ENCODE measurements around the gene ZC3H7A. TPM values are rescaled to one million over a fixed set of nuclear protein-coding genes. Genes with fewer than 3 reads are reported as not detected.
A peak's percentile ranks its signal among the peaks of the same experiment; 100 is the strongest.
"Not testable (repeated sequence)": the region's sequence is repeated elsewhere in the genome, so short reads cannot be mapped to it uniquely, and the experiment has no call there.

ZC3H7A gene
- total RNA-seq, 1 experiment from 2014 or later = 19.7 TPM

DNA sequence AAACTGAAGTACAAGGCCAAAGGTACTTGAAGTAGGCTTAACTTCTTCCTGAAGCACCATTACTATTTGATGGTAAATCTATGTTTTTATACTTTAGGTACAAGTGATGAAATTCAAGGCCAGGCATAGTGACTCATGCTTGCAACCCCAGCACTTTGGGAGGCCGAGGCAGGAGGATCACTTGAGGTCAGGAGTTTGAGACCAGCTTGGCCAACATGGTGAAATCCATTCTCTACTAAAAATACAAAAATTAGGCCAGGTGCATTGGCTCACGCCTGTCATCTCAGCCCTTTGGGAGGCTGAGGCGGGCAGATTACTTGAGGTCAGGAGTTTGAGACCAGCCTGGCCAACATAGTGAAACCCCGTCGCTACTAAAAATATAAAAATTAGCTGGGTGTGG is 26.6 kb upstream of the ZC3H7A start:
- H3K27me3 ChIP-seq (ENCODE audit: control insufficient read depth, insufficient read depth, low read length); H3K4me3 ChIP-seq (ENCODE audit: insufficient read depth, low read depth, low read length); H3K36me3 ChIP-seq (replicated peaks; ENCODE audit: control insufficient read depth, insufficient read depth, low read length); DNase-seq: not testable (repeated sequence)

DNA sequence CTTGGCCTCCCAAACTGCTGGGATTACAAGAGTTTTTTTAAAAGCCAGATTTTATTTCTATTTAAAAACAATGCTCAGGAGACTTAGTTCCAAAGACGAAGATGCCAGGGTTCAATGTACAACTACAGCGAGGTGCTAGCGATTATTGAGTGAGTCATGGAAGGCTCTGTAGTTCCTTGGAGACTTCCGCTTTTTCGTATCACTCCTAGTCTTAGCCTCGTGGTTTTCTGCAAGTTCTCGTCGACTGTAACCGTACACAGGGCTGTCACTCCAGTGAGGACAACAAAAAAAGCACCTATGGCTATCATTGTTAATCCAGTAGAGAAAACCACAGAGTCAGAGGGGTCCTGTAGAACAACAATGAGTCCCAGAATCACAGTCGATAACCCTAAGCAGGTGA is 22.7 kb upstream of the ZC3H7A start:
- Histone ChIP-seq H3K4me3 (ENCODE audit: insufficient read depth, low read depth, low read length) (no peak overlapping the region), H3K27me3 (ENCODE audit: control insufficient read depth, insufficient read depth, low read length) (no peaks in the 10 kb centered on the region), H3K36me3 (replicated peaks; ENCODE audit: control insufficient read depth, insufficient read depth, low read length) (no peaks in the 10 kb centered on the region)
- no peak for DNase-seq

DNA sequence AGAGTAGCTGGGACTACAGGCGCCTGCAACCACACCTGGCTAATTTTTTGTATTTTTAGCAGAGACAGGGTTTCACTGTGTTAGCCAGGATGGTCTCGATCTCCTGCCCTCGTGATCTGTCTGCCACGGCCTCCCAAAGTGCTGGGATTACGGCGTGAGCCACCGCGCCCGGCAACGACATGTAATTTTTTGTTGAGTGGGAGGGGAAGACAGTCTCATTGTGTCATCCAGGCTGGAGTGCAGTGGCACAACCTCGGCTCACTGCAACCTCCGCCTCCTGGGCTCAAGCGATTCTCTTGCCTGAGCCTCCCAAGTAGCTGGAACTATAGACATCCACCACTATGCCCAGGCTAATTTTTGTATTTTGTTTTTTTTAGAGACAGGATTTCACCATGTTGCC is 21.9 kb upstream of the ZC3H7A start:
- H3K36me3 ChIP-seq (replicated peaks; ENCODE audit: control insufficient read depth, insufficient read depth, low read length); DNase-seq; H3K27me3 ChIP-seq (ENCODE audit: control insufficient read depth, insufficient read depth, low read length); H3K4me3 ChIP-seq (ENCODE audit: insufficient read depth, low read depth, low read length): not testable (repeated sequence)

DNA sequence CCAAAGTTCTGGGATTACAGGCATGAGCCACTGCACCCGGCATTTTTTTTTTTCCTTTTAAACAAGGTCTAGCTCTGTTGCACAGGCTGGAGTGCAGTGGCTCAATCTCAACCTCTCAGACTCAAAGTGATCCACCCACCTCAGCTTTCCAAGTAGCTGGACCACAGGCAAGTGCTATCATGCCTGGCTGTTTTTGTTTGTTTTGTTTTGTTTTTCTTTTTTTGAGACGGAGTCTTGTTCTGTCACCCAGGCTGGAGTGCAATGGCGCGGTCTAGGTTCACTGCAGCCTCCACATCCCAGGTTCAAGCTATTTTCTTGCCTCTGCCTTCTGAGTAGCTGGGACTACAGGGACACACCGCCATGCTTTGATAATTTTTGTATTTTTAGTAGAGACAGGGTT is 19.1 kb upstream of the ZC3H7A start:
- no peak for DNase-seq
- H3K36me3 ChIP-seq (replicated peaks; ENCODE audit: control insufficient read depth, insufficient read depth, low read length) = no peaks in the 10 kb centered on the region
- H3K27me3 ChIP-seq (ENCODE audit: control insufficient read depth, insufficient read depth, low read length) = no peaks in the 10 kb centered on the region
- H3K4me3 ChIP-seq (ENCODE audit: insufficient read depth, low read depth, low read length) = no peak overlapping the region

DNA sequence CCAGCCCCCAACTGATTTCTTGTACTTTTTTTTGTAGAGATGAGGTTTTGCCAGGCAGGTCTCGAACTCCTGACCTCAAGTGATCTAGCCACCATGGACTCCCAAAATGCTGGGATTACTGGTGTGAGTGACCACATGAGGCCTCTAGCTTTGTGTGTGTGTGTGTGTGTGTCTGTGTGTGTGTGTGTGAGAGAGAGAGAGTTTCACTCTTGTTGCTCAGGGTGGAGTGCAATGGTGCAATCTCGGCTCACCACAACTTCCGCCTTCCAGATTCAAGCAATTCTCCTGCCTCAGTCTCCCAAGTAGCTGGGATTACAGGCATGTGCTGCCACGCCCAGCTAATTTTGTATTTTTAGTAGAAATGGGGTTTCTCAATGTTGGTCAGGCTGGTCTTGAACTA is 17.7 kb upstream of the ZC3H7A start:
- not testable (repeated sequence) for H3K36me3 ChIP-seq (replicated peaks; ENCODE audit: control insufficient read depth, insufficient read depth, low read length); DNase-seq; H3K27me3 ChIP-seq (ENCODE audit: control insufficient read depth, insufficient read depth, low read length); H3K4me3 ChIP-seq (ENCODE audit: insufficient read depth, low read depth, low read length)

DNA sequence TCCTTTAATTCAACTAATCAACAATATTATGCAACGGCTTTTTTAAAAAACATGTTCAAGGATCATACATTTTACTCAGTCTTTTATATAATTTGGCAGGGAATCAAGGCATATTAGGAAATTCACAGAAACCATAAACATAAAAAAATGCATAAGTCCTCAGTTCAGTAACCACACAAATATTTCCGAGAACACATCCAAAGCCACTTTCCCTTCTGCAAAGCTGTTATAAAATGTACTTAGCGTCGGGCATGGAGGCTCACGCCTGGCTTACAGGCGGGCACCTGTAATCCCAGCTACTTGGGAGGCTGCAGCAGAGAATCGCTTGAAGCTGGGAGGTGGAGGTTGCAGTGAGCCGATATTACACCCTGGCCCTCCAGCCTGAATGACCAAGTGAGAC is 9.7 kb upstream of the ZC3H7A start:
- no peak for DNase-seq
- Histone ChIP-seq H3K36me3 (replicated peaks; ENCODE audit: control insufficient read depth, insufficient read depth, low read length) (no peaks in the 10 kb centered on the region), H3K27me3 (ENCODE audit: control insufficient read depth, insufficient read depth, low read length) (no peaks in the 10 kb centered on the region), H3K4me3 (ENCODE audit: insufficient read depth, low read depth, low read length) (no peak overlapping the region)

DNA sequence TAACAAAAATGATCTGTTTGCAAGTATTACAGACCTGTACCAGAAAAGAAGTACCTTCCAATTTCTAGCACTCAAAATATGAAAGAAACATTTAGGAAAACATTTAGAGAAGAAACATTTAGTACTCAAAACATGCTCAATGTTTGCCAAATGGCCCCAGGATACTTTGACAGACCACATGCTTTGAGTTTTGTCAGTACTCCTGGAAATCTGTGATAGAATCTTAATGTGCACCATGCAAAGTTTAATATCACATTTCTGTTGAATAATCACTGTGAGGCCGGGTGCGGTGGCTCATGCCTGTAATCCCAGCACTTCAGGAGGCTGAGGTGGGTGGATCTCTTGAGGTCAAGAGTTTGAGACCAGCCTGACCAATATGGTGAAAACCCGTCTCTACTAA is 8.5 kb upstream of the ZC3H7A start:
- Histone ChIP-seq H3K4me3 (ENCODE audit: insufficient read depth, low read depth, low read length) (no peak overlapping the region), H3K27me3 (ENCODE audit: control insufficient read depth, insufficient read depth, low read length) (no peaks in the 10 kb centered on the region), H3K36me3 (replicated peaks; ENCODE audit: control insufficient read depth, insufficient read depth, low read length) (no peaks in the 10 kb centered on the region)
- DNase-seq = no peak

DNA sequence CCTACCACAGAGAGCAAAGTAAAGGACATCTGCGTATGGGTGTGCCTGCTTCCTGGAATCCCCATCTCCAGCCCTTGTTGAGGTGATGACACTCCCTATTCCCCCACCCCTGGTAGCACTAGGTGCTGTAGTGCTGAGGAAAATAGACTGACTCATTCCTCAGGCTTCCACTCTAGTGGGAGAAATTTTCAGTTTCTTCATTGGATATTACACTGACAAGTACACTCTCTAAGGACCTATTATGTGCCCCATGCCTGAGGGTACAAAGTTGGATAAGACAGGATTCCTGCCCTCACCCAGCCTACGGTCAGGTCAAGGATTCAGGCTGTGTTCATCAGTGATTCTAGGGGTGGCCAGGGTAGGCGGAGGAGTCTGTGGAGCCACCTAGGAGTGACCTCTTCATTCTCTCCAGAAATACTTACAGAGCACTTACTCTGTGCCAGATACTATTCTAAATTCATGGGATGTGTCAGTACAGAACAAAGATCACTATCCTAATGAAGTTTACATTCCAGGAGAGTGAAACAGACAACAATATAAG is 4.5 kb upstream of the ZC3H7A start:
- Histone ChIP-seq H3K36me3 (replicated peaks; ENCODE audit: control insufficient read depth, insufficient read depth, low read length) (no peaks in the 10 kb centered on the region), H3K27me3 (ENCODE audit: control insufficient read depth, insufficient read depth, low read length) (no peaks in the 10 kb centered on the region), H3K4me3 (ENCODE audit: insufficient read depth, low read depth, low read length) (no peak overlapping the region)
- DNase-seq = no peak

DNA sequence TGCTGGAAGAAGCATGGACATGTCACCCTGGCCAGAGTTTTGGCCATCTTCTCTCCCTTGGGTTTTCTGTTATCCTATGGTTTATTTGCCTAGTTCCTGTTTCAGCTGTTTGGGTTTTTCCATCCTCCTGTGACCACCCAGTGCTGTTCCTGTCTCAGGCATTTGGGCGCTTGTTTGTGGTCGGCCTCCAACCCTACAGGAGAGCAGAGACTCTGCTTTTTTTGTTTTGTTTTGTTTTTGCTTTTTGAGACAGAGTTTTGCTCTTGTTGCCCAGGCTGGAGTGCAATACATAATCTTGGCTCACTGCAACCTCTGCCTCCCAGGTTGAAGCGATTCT is 3.3 kb upstream of the ZC3H7A start:
- no peak for DNase-seq
- Histone ChIP-seq H3K27me3 (ENCODE audit: control insufficient read depth, insufficient read depth, low read length) (no peaks in the 10 kb centered on the region), H3K4me3 (ENCODE audit: insufficient read depth, low read depth, low read length) (no peak overlapping the region), H3K36me3 (replicated peaks; ENCODE audit: control insufficient read depth, insufficient read depth, low read length) (no peaks in the 10 kb centered on the region)

DNA sequence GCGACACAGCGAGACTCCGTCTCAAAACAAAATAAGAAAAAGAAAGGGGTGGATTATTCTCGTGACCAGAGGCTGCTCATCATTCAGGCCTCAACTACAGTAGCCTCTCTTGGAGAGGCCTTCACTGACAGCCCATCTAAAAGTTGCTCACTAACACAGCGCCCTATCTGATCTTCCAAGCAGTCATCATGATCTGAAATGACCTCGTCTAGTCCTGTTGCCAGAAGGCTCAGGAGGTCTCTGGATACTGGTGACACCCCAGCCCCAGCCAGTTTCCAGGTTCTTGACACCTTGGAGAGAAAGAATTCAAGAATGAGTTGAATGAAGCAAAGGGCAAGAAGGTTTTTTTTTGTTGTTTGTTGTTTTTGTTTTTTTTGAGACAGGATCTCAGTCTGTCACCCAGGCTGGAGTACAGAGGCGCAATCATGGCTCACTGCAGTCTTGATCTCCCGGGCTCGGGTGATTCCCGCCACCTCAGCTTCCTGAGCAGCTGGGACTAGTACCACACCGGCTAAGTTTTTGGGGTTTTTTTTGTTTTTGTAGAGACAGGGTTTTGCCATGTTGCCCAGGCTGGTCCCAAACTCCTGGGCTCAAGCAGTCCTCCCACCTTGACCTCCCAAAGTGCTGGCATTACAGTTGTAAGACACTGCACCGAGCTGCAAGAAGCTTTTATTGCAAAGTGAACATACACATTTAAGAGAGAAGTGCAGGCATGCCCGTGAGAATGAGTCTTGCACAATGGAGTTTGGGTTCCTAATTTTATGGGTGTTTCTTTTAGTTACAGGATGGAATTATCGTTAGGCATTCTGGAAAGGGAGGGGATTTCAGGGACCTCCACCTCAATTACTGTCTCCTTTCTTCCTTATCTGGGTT is 2.7 kb upstream of the ZC3H7A start:
- no peaks in the 10 kb centered on the region for H3K27me3 ChIP-seq (ENCODE audit: control insufficient read depth, insufficient read depth, low read length)
- DNase-seq = no peak
- no peaks in the 10 kb centered on the region for H3K36me3 ChIP-seq (replicated peaks; ENCODE audit: control insufficient read depth, insufficient read depth, low read length)
- no peak overlapping the region for H3K4me3 ChIP-seq (ENCODE audit: insufficient read depth, low read depth, low read length)

DNA sequence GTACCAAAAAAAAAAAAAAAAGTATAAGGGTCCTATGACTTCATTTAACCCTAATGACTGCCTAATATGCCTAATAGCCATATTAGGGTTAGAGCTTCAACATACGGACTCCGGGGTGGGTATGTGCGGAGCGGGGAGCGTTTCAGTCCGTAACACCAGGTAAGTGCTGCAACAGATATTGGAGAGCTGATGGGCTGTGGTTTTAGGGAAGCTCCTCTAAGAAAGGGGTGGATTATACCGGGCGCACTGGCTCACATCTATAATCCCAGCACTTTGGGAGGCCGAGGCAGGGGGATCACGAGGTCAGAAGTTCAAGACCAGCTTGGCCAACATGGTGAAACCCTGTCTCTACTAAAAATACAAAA is 1.9 kb upstream of the ZC3H7A start:
- DNase-seq = no peak
- Histone ChIP-seq H3K27me3 (ENCODE audit: control insufficient read depth, insufficient read depth, low read length) (no peaks in the 10 kb centered on the region), H3K4me3 (ENCODE audit: insufficient read depth, low read depth, low read length) (no peak overlapping the region), H3K36me3 (replicated peaks; ENCODE audit: control insufficient read depth, insufficient read depth, low read length) (peaks cover 1% of the 10 kb centered on the region; the same call in 1 of the 2 replicates)

DNA sequence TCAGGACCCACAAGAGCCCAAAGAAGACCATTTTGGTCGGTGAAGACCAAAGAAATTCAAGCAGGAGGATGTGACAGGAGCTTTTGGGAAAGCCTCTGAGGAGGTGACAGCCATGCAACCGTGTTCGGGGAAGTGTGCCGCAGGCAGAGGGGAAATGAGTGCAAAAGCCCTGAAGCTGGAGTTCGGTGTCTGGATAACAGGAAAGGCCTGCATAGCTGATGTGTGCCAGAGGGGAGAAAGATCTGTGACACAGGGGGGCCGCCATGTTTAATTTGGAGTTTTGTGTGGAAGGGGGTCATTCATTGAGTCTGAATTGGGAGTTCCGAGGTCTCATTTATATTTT is 870 bp upstream of the ZC3H7A start:
- Histone ChIP-seq H3K27me3 (ENCODE audit: control insufficient read depth, insufficient read depth, low read length) (no peaks in the 10 kb centered on the region), H3K36me3 (replicated peaks; ENCODE audit: control insufficient read depth, insufficient read depth, low read length) (peaks cover 1% of the 10 kb centered on the region; the same call in 1 of the 2 replicates), H3K4me3 (ENCODE audit: insufficient read depth, low read depth, low read length) (peak overlapping the region; percentile 87)
- DNase-seq = no peak

DNA sequence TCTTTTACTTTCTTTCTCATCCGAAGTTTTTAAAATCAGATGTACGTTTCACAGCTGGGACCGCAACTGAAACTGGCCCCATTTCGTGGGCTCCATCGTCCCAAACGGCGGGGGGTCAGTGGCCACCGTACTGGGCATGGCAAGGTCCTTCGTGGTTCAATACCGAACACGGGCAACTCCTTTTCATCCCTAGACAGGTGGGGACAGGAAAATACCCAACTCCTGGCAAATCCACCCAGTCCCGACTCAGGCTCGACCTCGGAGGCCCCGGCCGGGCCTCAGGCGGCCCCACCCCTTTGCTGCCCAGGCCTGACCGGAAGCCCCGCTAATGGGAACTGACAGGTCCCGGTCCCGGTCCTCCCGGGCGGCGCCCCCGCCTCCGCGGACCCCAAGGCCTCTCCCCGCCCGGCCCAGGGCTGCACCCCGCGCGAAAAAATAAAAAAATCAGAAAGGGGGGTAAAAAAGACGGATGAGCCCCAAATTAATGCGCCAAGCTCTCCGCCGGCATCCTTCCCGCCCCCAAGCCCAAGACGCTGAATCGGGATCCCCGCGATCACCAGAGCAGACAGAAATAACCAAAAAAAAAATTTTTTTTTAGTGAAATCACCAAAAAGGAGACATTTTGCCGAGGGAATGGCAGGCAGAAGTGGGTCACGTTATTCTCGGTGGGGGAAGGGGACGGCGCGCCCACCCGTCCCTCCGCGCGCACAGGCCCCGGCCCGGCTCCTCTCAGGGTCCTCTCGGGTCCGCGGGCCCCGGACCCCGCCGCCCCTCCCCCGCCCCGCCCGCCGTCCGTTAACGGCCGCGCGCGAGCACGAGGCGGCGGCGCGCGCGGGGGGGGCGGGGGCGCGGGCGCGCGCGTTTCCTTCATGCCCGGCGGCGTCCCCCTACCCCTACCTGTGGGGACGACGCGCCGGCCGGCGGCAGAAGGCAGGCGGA is 562 bp downstream of the ZC3H7A start:
- Histone ChIP-seq H3K36me3 (replicated peaks; ENCODE audit: control insufficient read depth, insufficient read depth, low read length) (peaks cover 1% of the 10 kb centered on the region; the same call in 1 of the 2 replicates), H3K27me3 (ENCODE audit: control insufficient read depth, insufficient read depth, low read length) (no peaks in the 10 kb centered on the region), H3K4me3 (ENCODE audit: insufficient read depth, low read depth, low read length) (peak overlapping the region; percentile 78)
- peak; percentile 89 for DNase-seq

DNA sequence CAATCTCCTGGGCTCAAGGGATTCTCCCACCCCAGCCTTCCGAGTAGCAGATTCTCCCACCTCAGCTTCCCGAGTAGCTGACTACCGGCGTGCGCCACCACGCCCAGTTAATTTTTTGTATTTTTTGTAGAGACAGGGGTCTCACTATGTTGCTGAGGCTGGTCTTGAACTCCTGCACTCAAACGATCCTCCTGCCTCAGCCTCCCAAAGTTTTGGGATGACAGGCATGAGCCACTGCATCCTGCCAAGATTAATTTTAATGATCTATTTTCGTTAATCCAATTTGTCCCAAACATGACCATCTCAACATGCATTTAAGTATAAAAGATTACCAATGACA is 1.2 kb downstream of the ZC3H7A start:
- H3K36me3 ChIP-seq (replicated peaks; ENCODE audit: control insufficient read depth, insufficient read depth, low read length) = peaks cover 1% of the 10 kb centered on the region; the same call in 1 of the 2 replicates
- no peak for DNase-seq
- H3K4me3 ChIP-seq (ENCODE audit: insufficient read depth, low read depth, low read length) = no peak overlapping the region
- H3K27me3 ChIP-seq (ENCODE audit: control insufficient read depth, insufficient read depth, low read length) = no peaks in the 10 kb centered on the region

All from H7 (cell line).